Central memory CD8-positive, alpha-beta T cell (primary cell): ENCODE measurements around the gene TAB2.
"Not testable (repeated sequence)": the region's sequence is repeated elsewhere in the genome, so short reads cannot be mapped to it uniquely, and the experiment has no call there.

Experiments
- ATAC-seq: fragments of 150-1000 bp; cut with Tn5 transposase; replicated peaks from 2 replicates; pipeline ENCODE4 v1.10.0; 2022; ENCODE audit warnings: mild to moderate bottlenecking, moderate FRiP score, moderate number of reproducible peaks; ENCODE audit not compliant: poor library complexity, severe bottlenecking; ENCODE audit errors: extremely low read depth
- DNase-seq, 2 donors: peaks; one replicate each; pipeline ENCODE4 v3.0.0; 2021; ENCODE audit warnings: low spot score in 2 of 2
- H3K27ac Mint-ChIP-seq: one replicate; pipeline ENCODE4 v1.8.0; 2022; ENCODE audit warnings: low read depth, mild to moderate bottlenecking, moderate library complexity, mixed read lengths
- H3K27me3 Mint-ChIP-seq: one replicate; pipeline ENCODE4 v1.8.0; 2022; ENCODE audit warnings: mixed read lengths
- H3K36me3 Mint-ChIP-seq: one replicate; pipeline ENCODE4 v1.8.0; 2022; ENCODE audit warnings: mild to moderate bottlenecking, moderate library complexity, mixed read lengths; ENCODE audit not compliant: insufficient read depth
- H3K4me1 Mint-ChIP-seq: one replicate; pipeline ENCODE4 v1.8.0; 2022; ENCODE audit warnings: mixed read lengths
- H3K4me3 Mint-ChIP-seq: one replicate; pipeline ENCODE4 v1.8.0; 2022; ENCODE audit warnings: mild to moderate bottlenecking, moderate library complexity, mixed read lengths
- H3K9me3 Mint-ChIP-seq: one replicate; pipeline ENCODE4 v1.8.0; 2022; ENCODE audit warnings: mixed read lengths

Gene TAB2

GRCh38 chr6:149435919-149436586 is 118.5 kb downstream of the TAB2 start:
- peaks cover 12% of the 10 kb centered on the region for H3K4me1 Mint-ChIP-seq
- no peak overlapping the region for H3K27ac Mint-ChIP-seq
- H3K36me3 Mint-ChIP-seq = no peaks in the 10 kb centered on the region
- H3K4me3 Mint-ChIP-seq = no peak overlapping the region
- H3K9me3 Mint-ChIP-seq = no peaks in the 10 kb centered on the region
- no peak for ATAC-seq
- no peaks in the 10 kb centered on the region for H3K27me3 Mint-ChIP-seq
- DNase-seq = no peak

GRCh38 chr6:149436647-149437046 is 119.1 kb downstream of the TAB2 start:
- H3K36me3 Mint-ChIP-seq = no peaks in the 10 kb centered on the region
- no peaks in the 10 kb centered on the region for H3K27me3 Mint-ChIP-seq
- H3K4me3 Mint-ChIP-seq = no peak overlapping the region
- peaks cover 12% of the 10 kb centered on the region for H3K4me1 Mint-ChIP-seq
- DNase-seq (no peak), ATAC-seq (no peak)
- H3K9me3 Mint-ChIP-seq = no peaks in the 10 kb centered on the region
- H3K27ac Mint-ChIP-seq = no peak overlapping the region

GRCh38 chr6:149437212-149437611 is 119.7 kb downstream of the TAB2 start:
- Mint-ChIP-seq H3K27me3 (no peaks in the 10 kb centered on the region), H3K36me3 (no peaks in the 10 kb centered on the region), H3K4me1 (peaks cover 7% of the 10 kb centered on the region), H3K4me3 (no peak overlapping the region), H3K9me3 (no peaks in the 10 kb centered on the region), H3K27ac (no peak overlapping the region)
- no peak for DNase-seq
- no peak for ATAC-seq

GRCh38 chr6:149438855-149439254 is 121.3 kb downstream of the TAB2 start:
- ATAC-seq = no peak
- H3K9me3 Mint-ChIP-seq = no peaks in the 10 kb centered on the region
- no peak overlapping the region for H3K4me3 Mint-ChIP-seq
- DNase-seq = no peak
- no peaks in the 10 kb centered on the region for H3K27me3 Mint-ChIP-seq
- H3K36me3 Mint-ChIP-seq = no peaks in the 10 kb centered on the region
- peaks cover 7% of the 10 kb centered on the region for H3K4me1 Mint-ChIP-seq
- H3K27ac Mint-ChIP-seq = no peak overlapping the region

GRCh38 chr6:149439626-149440025 is 122.1 kb downstream of the TAB2 start:
- Mint-ChIP-seq H3K36me3 (no peaks in the 10 kb centered on the region), H3K4me3 (no peak overlapping the region), H3K27me3 (no peaks in the 10 kb centered on the region), H3K9me3 (no peaks in the 10 kb centered on the region), H3K4me1 (peaks cover 7% of the 10 kb centered on the region), H3K27ac (no peak overlapping the region)
- DNase-seq (no peak), ATAC-seq (no peak)

GRCh38 chr6:149440735-149441671 is 123.5 kb downstream of the TAB2 start:
- no peaks in the 10 kb centered on the region for H3K9me3 Mint-ChIP-seq
- no peaks in the 10 kb centered on the region for H3K27me3 Mint-ChIP-seq
- H3K27ac Mint-ChIP-seq = no peak overlapping the region
- ATAC-seq (no peak), DNase-seq (no peak)
- peaks cover 4% of the 10 kb centered on the region for H3K36me3 Mint-ChIP-seq
- no peak overlapping the region for H3K4me3 Mint-ChIP-seq
- H3K4me1 Mint-ChIP-seq = peaks cover 7% of the 10 kb centered on the region

- ATAC-seq (no peak), DNase-seq (no peak)
- Mint-ChIP-seq H3K27me3 (no peaks in the 10 kb centered on the region), H3K9me3 (no peaks in the 10 kb centered on the region), H3K4me3 (no peak overlapping the region), H3K4me1 (peaks cover 7% of the 10 kb centered on the region), H3K36me3 (peaks cover 4% of the 10 kb centered on the region), H3K27ac (no peak overlapping the region)
Observed at GRCh38 chr6:149441740-149442139, 124.2 kb downstream of the TAB2 start.

GRCh38 chr6:149443411-149444181 is 126.1 kb downstream of the TAB2 start:
- H3K36me3 Mint-ChIP-seq = peaks cover 4% of the 10 kb centered on the region
- no peak overlapping the region for H3K4me3 Mint-ChIP-seq
- DNase-seq = no peak
- no peaks in the 10 kb centered on the region for H3K9me3 Mint-ChIP-seq
- no peak for ATAC-seq
- H3K27me3 Mint-ChIP-seq = no peaks in the 10 kb centered on the region
- no peaks in the 10 kb centered on the region for H3K4me1 Mint-ChIP-seq
- H3K27ac Mint-ChIP-seq = peak overlapping the region; percentile 56

- not testable (repeated sequence) for H3K9me3 Mint-ChIP-seq, H3K36me3 Mint-ChIP-seq, H3K4me3 Mint-ChIP-seq, DNase-seq, H3K4me1 Mint-ChIP-seq, H3K27me3 Mint-ChIP-seq, H3K27ac Mint-ChIP-seq
- peak; percentile 19 for ATAC-seq
Observed at GRCh38 chr6:149444360-149445094, 127.0 kb downstream of the TAB2 start.

- Mint-ChIP-seq H3K36me3 (peaks cover 9% of the 10 kb centered on the region), H3K27me3 (no peaks in the 10 kb centered on the region), H3K9me3 (no peaks in the 10 kb centered on the region), H3K4me1 (no peaks in the 10 kb centered on the region), H3K27ac (no peak overlapping the region), H3K4me3 (no peak overlapping the region)
- peak; percentile 24 for ATAC-seq
- no peak for DNase-seq
Observed at GRCh38 chr6:149445095-149445466, 127.6 kb downstream of the TAB2 start.

- Mint-ChIP-seq H3K36me3 (peaks cover 9% of the 10 kb centered on the region), H3K27ac (peak overlapping the region; percentile 19), H3K9me3 (no peaks in the 10 kb centered on the region), H3K4me3 (no peak overlapping the region), H3K27me3 (no peaks in the 10 kb centered on the region), H3K4me1 (no peaks in the 10 kb centered on the region)
- DNase-seq (no peak), ATAC-seq (no peak)
Observed at GRCh38 chr6:149445573-149445972, 128.1 kb downstream of the TAB2 start.

- ATAC-seq (no peak), DNase-seq (no peak)
- H3K9me3 Mint-ChIP-seq = no peaks in the 10 kb centered on the region
- H3K27me3 Mint-ChIP-seq = no peaks in the 10 kb centered on the region
- peaks cover 11% of the 10 kb centered on the region for H3K36me3 Mint-ChIP-seq
- no peaks in the 10 kb centered on the region for H3K4me1 Mint-ChIP-seq
- no peak overlapping the region for H3K4me3 Mint-ChIP-seq
- H3K27ac Mint-ChIP-seq = no peak overlapping the region
Observed at GRCh38 chr6:149446791-149447376, 129.4 kb downstream of the TAB2 start.
